GM12864 (cell line): ENCODE results near the gene PPME1.

Experiments used
- DNase-seq: peaks from one replicate; pipeline ENCODE4 v3.0.0-alpha.2; 2011; ENCODE audit warnings: low read depth
- H3K4me3 ChIP-seq: 2 replicates; pipeline ENCODE4 v1.5.1; 2011; ENCODE audit warnings: mild to moderate bottlenecking, low read depth, low read length, control low read depth
- TF ChIP-seq, protein P1 (sequence below): IDR thresholded peaks from 2 replicates; pipeline ENCODE4 v1.5.1; 2011; ENCODE audit warnings: low read depth, mild to moderate bottlenecking, moderate library complexity, low read length, control low read depth, inconsistent platforms; ENCODE audit errors: missing control alignments

Gene PPME1

DNA sequence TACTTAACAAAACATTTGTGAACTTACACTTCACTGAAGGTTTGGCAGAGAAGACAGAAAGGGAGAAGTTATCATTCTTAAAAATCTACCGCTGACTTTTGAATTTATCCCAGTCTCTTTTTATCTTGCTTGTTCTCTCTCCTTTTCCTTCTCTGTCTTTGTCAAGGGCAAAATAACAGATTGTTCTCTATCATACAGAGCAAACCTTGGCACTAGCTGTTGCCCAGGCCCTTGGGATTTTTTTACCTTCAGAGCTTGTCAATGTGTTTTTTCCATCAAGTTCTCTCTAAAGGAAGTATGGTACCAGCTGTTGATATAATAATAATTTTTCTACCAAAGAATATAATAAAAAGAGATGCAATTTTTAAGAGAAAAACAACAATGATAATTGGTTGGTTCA, 67.2 kb downstream of the PPME1 start:
- H3K4me3 ChIP-seq, result no peak overlapping the region
- TF ChIP-seq, protein P1, sequence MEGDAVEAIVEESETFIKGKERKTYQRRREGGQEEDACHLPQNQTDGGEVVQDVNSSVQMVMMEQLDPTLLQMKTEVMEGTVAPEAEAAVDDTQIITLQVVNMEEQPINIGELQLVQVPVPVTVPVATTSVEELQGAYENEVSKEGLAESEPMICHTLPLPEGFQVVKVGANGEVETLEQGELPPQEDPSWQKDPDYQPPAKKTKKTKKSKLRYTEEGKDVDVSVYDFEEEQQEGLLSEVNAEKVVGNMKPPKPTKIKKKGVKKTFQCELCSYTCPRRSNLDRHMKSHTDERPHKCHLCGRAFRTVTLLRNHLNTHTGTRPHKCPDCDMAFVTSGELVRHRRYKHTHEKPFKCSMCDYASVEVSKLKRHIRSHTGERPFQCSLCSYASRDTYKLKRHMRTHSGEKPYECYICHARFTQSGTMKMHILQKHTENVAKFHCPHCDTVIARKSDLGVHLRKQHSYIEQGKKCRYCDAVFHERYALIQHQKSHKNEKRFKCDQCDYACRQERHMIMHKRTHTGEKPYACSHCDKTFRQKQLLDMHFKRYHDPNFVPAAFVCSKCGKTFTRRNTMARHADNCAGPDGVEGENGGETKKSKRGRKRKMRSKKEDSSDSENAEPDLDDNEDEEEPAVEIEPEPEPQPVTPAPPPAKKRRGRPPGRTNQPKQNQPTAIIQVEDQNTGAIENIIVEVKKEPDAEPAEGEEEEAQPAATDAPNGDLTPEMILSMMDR, result no peak
- DNase-seq, result no peak

DNA sequence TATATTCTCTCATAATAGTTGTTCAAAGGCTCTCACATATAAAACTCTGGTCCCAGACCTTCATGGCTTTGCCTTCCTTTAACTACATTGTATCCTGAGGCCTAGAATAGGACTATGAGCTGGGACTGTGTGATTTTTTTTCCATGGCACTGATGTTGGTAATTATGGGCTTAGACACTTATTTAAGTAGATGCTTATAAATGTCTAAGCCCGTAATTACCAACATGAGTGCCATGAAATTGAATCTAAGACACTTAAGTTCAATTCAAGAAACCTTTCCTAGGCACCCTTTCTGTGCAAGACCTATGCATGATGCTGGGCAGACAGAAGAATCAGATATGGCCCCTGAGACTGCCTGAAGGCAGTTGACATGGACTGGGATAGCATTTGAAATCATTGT, 77.4 kb downstream of the PPME1 start:
- no peak for DNase-seq
- no peak overlapping the region for H3K4me3 ChIP-seq
- TF ChIP-seq, protein P1, result no peak

DNA sequence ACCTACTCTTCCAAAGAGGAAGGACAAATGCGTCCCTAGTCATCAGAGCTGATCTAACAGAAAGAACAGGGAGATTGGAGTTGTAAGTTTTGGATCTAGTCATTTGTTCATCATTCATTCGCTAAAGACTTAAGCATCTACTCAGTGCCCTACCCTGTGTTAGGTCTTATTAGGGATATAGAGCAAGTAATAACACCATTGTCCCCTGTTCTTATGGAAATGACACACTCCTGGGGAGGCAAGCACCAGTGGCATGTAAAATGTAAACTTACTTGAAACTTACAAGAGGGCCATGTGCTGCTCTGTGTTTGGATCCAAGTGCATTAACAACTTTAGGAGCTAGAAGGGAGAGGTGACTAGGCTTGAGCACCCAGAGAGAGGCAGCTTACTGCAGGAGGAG, 78.4 kb downstream of the PPME1 start:
- no peak for DNase-seq
- no peak overlapping the region for H3K4me3 ChIP-seq
- TF ChIP-seq, protein P1, result no peak

DNA sequence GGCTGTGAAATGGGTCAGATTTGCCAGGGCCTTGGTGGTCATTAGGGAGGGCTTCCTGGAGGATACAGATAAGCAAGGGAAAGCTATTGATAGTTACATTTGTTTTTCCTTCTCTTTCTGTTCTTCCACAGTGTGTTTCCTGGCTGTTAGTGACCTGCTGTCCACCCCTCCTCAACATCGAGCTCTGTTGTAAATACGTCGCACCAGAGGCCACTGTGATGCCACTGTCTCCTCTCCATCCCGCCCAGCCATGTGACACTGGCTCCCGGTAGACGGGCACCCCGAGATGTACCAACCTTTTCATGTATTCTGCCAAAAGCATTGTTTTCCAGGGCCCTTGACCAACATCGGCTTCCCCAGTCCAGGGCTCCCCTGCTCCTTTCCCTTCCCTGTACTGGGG, 82.3 kb downstream of the PPME1 start:
- TF ChIP-seq, protein P1, result no peak
- no peak overlapping the region for H3K4me3 ChIP-seq
- DNase-seq, result no peak

DNA sequence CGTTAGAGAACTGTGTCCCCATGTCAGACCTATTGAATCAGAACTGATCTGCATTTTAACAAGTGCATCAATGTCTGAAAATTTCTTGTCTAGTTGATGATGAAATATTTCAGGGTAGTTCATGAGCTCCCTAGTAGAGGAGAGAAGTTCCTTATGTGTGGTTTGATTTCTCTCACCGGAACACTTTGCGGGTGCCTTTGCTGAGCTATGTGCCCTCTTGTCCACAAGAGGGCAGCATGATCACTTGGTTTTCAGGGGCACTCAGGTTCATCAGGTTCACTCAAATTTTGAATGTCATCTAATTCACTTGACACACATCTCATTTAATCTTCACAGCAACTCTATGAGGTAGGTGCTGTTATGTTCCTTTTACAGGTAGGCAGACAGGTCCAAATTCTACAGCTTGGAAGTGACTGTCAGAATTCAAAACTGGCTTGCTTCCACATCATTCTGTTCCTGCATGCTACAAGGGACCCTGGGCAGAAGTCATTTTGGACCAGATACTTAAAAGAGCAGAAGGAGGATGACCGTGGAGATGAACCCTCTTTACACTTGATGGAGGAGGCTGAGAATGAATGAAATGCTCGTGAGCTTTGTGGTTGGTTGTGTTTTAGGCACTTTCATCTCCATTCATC, 84.8 kb downstream of the PPME1 start:
- H3K4me3 ChIP-seq, result no peak overlapping the region
- peak; percentile 7 for DNase-seq
- TF ChIP-seq, protein P1, result peak; percentile 90

DNA sequence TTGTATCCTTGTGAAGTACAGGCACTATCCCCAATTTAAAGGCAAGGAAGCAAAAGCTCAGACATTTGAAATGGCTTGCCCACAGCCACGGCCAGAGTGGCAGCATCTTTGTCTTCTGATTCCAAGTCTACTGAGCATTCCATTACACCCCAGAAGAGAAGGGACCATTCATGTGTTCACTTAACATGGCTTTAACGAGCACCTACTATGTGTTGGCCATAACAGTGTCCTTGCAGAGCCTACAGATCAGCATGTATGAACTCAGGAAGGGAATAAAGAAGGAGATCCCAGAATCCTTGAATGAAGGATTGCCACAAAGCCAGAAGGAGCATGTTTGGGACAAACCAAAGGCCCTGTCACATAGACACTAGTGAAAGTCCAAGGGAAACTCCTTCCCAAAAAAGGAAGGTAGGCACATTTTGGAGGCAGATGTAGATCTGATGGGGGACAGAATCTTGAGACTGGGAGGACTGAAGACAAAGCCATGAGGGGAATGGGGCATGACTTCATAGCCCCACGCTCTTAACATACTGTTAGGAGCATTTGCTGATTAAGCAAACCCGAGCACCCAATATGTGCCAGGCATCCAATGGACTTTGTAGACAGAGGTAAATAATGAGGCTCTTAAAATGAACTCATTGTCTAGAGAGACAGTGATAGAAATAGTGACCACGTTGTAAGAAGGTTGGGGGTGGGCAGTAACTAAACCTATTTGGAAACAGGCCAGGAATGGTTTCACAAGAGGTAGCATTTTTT, 85.5 kb downstream of the PPME1 start:
- no peak overlapping the region for H3K4me3 ChIP-seq
- no peak for DNase-seq
- TF ChIP-seq, protein P1, result no peak
